ENCODE results near the gene XRCC6. TPM values are rescaled to one million over a fixed set of nuclear protein-coding genes. Genes with fewer than 3 reads are reported as not detected.

Gene XRCC6
- total RNA-seq, 1 donor: 251 TPM

GRCh38 chr22:41687901-41688364 lies 66.8 kb downstream of the XRCC6 start:
- Histone ChIP-seq H3K27me3 (ENCODE audit: insufficient read depth, low read length) (no peaks in the 10 kb centered on the region), H3K79me2 (ENCODE audit: insufficient read depth, low read length) (peaks cover 57% of the 10 kb centered on the region), H3K36me3 (ENCODE audit: insufficient read depth, low read length) (no peaks in the 10 kb centered on the region), H4K20me1 (ENCODE audit: insufficient read depth, low read length) (peaks cover 8% of the 10 kb centered on the region), H3K4me1 (ENCODE audit: insufficient read depth, low read length) (peaks cover 24% of the 10 kb centered on the region), H3K4me3 (ENCODE audit: insufficient read depth, low read length) (peak overlapping the region; percentile 99), H2AFZ (ENCODE audit: low read length) (peak overlapping the region; percentile 89), H3K9me3 (ENCODE audit: low read depth, low read length) (no peaks in the 10 kb centered on the region), H3K4me2 (ENCODE audit: insufficient read depth, low read length) (peak overlapping the region; percentile 88), H3K27ac (ENCODE audit: low read depth, low read length) (peak overlapping the region; percentile 94)
- TF ChIP-seq CTCF (IDR thresholded peaks at IDR 0.05; ENCODE audit: extremely low read depth, low read depth, low read length): no peak
- DNase-seq (ENCODE audit: insufficient read length, low spot score, missing footprints): peak; percentile 69

GRCh38 chr22:41688365-41689211 lies 67.5 kb downstream of the XRCC6 start, which contains the start of gene SNU13:
SNU13 (minus strand) TSS chr22:41688867; CDS start chr22:41688796, 71 bp downstream.
- H3K4me2 ChIP-seq (ENCODE audit: insufficient read depth, low read length): peak within 1 kb of the TSS; percentile 88
- H3K9me3 ChIP-seq (ENCODE audit: low read depth, low read length): no peaks in the 10 kb centered on the region
- peaks cover 7% of the 10 kb centered on the region for H4K20me1 ChIP-seq (ENCODE audit: insufficient read depth, low read length)
- H3K4me3 ChIP-seq (ENCODE audit: insufficient read depth, low read length): peak within 1 kb of the TSS; percentile 99
- peak within 1 kb of the TSS; percentile 94 for H3K27ac ChIP-seq (ENCODE audit: low read depth, low read length)
- TF ChIP-seq CTCF (IDR thresholded peaks at IDR 0.05; ENCODE audit: extremely low read depth, low read depth, low read length): no peak
- peaks cover 22% of the 10 kb centered on the region for H3K4me1 ChIP-seq (ENCODE audit: insufficient read depth, low read length)
- H3K36me3 ChIP-seq (ENCODE audit: insufficient read depth, low read length): peaks cover 2% of the 10 kb centered on the region
- no peaks in the 10 kb centered on the region for H3K27me3 ChIP-seq (ENCODE audit: insufficient read depth, low read length)
- H2AFZ ChIP-seq (ENCODE audit: low read length): peak within 1 kb of the TSS; percentile 89
- DNase-seq (ENCODE audit: insufficient read length, low spot score, missing footprints): peak; percentile 98
- H3K79me2 ChIP-seq (ENCODE audit: insufficient read depth, low read length): peaks cover 50% of the 10 kb centered on the region

- Histone ChIP-seq H3K4me2 (ENCODE audit: insufficient read depth, low read length) (no peak overlapping the region), H3K27ac (ENCODE audit: low read depth, low read length) (no peak overlapping the region), H3K4me1 (ENCODE audit: insufficient read depth, low read length) (peaks cover 14% of the 10 kb centered on the region), H3K4me3 (ENCODE audit: insufficient read depth, low read length) (no peak overlapping the region), H3K36me3 (ENCODE audit: insufficient read depth, low read length) (peaks cover 6% of the 10 kb centered on the region), H4K20me1 (ENCODE audit: insufficient read depth, low read length) (peaks cover 4% of the 10 kb centered on the region), H3K79me2 (ENCODE audit: insufficient read depth, low read length) (peaks cover 32% of the 10 kb centered on the region), H3K27me3 (ENCODE audit: insufficient read depth, low read length) (no peaks in the 10 kb centered on the region), H2AFZ (ENCODE audit: low read length) (no peak overlapping the region), H3K9me3 (ENCODE audit: low read depth, low read length) (no peaks in the 10 kb centered on the region)
- no peak for DNase-seq (ENCODE audit: insufficient read length, low spot score, missing footprints)
- no peak for TF ChIP-seq CTCF (IDR thresholded peaks at IDR 0.05; ENCODE audit: extremely low read depth, low read depth, low read length)
Observed at GRCh38 chr22:41690476-41690875, 69.4 kb downstream of the XRCC6 start.

GRCh38 chr22:41695211-41695610 lies 74.1 kb downstream of the XRCC6 start:
- TF ChIP-seq CTCF (IDR thresholded peaks at IDR 0.05; ENCODE audit: extremely low read depth, low read depth, low read length): no peak
- no peak overlapping the region for H3K4me2 ChIP-seq (ENCODE audit: insufficient read depth, low read length)
- peaks cover 14% of the 10 kb centered on the region for H3K4me1 ChIP-seq (ENCODE audit: insufficient read depth, low read length)
- no peak overlapping the region for H3K27ac ChIP-seq (ENCODE audit: low read depth, low read length)
- H3K27me3 ChIP-seq (ENCODE audit: insufficient read depth, low read length): no peaks in the 10 kb centered on the region
- no peak overlapping the region for H3K4me3 ChIP-seq (ENCODE audit: insufficient read depth, low read length)
- H3K9me3 ChIP-seq (ENCODE audit: low read depth, low read length): no peaks in the 10 kb centered on the region
- H3K79me2 ChIP-seq (ENCODE audit: insufficient read depth, low read length): no peaks in the 10 kb centered on the region
- no peaks in the 10 kb centered on the region for H4K20me1 ChIP-seq (ENCODE audit: insufficient read depth, low read length)
- peaks cover 6% of the 10 kb centered on the region for H3K36me3 ChIP-seq (ENCODE audit: insufficient read depth, low read length)
- H2AFZ ChIP-seq (ENCODE audit: low read length): no peak overlapping the region
- no peak for DNase-seq (ENCODE audit: insufficient read length, low spot score, missing footprints)

Measured in osteoblast (primary cell).